Hepatocyte (in vitro differentiated cells): Measurements from ENCODE around the gene MAGI2. TPM values are rescaled to one million over a fixed set of nuclear protein-coding genes. Genes with fewer than 3 reads are reported as not detected.
A peak's percentile ranks its signal among the peaks of the same experiment; 100 is the strongest.

Experiments
- DNase-seq: peaks from one replicate; pipeline ENCODE4 v3.0.0-alpha.2; 2016; ENCODE audit warnings: low spot score
- H2AFZ ChIP-seq: fragments of 200-600 bp; sonication (generic); 2 replicates; pipeline ENCODE4 v1.6.0; 2016; ENCODE audit warnings: antibody characterized with exemption, mild to moderate bottlenecking
- H3K27ac ChIP-seq: fragments of 200-600 bp; sonication (generic); 2 replicates; pipeline ENCODE4 v1.5.1; 2016; ENCODE audit warnings: mild to moderate bottlenecking
- H3K27me3 ChIP-seq: fragments of 200-600 bp; sonication (generic); 2 replicates; pipeline ENCODE4 v1.6.1; 2016
- H3K36me3 ChIP-seq: fragments of 200-600 bp; sonication (generic); replicated peaks from 2 replicates; pipeline ENCODE4 v1.5.1; 2016; ENCODE audit warnings: low read depth; ENCODE audit not compliant: insufficient read depth
- H3K4me1 ChIP-seq: fragments of 200-600 bp; sonication (generic); 2 replicates; pipeline ENCODE4 v1.5.1; 2016; ENCODE audit warnings: mild to moderate bottlenecking, moderate library complexity; ENCODE audit not compliant: insufficient read depth
- H3K4me2 ChIP-seq: fragments of 200-600 bp; sonication (generic); 2 replicates; pipeline ENCODE4 v1.6.0; 2016
- H3K4me3 ChIP-seq: fragments of 200-600 bp; sonication (generic); 2 replicates; pipeline ENCODE4 v1.5.1; 2016; ENCODE audit warnings: mild to moderate bottlenecking
- H3K79me2 ChIP-seq: fragments of 200-600 bp; sonication (generic); 2 replicates; pipeline ENCODE4 v1.6.0; 2017; ENCODE audit warnings: mild to moderate bottlenecking
- H3K9me2 ChIP-seq: fragments of 200-600 bp; sonication (generic); replicated peaks from 2 replicates; pipeline ENCODE4 v1.6.0; 2017; ENCODE audit warnings: mild to moderate bottlenecking; ENCODE audit not compliant: insufficient read depth
- H3K9me3 ChIP-seq: fragments of 200-600 bp; sonication (generic); 2 replicates; pipeline ENCODE4 v1.5.1; 2016; ENCODE audit warnings: low read depth, mild to moderate bottlenecking
- H4K20me1 ChIP-seq: fragments of 200-600 bp; sonication (generic); 2 replicates; pipeline ENCODE4 v1.6.0; 2016; ENCODE audit warnings: mild to moderate bottlenecking; ENCODE audit not compliant: insufficient read depth, poor library complexity, severe bottlenecking
- CTCF ChIP-seq: fragments of 200-600 bp; sonication (generic); IDR thresholded peaks from 2 replicates; pipeline ENCODE4 v1.5.1; 2016; ENCODE audit warnings: antibody characterized with exemption, mild to moderate bottlenecking; ENCODE audit not compliant: poor library complexity
- EZH2 ChIP-seq: fragments of 200-600 bp; sonication (generic); IDR thresholded peaks from 2 replicates; pipeline ENCODE4 v1.6.1; 2016; ENCODE audit warnings: antibody characterized with exemption, mild to moderate bottlenecking, borderline replicate concordance
- EZH2phosphoT487 ChIP-seq: fragments of 200-600 bp; sonication (generic); IDR thresholded peaks from one replicate; pipeline ENCODE4 v1.6.1; 2018; ENCODE audit warnings: antibody characterized with exemption, mild to moderate bottlenecking, low read depth, moderate library complexity; ENCODE audit not compliant: unreplicated experiment, severe bottlenecking
- WGBS: methylation state at CpG from one replicate; pipeline ENCODE4 v1.1.6; 2016; ENCODE audit warnings: low lambda C conversion rate; ENCODE audit errors: missing lambda C conversion rate; 5-methylcytosine and 5-hydroxymethylcytosine counted together
- polyA plus RNA-seq: library from polyadenylated mRNA; unstranded; fragments of >200 nt; fragmentation: Nextera tagmentation; extraction: Ambion mirVana; gene quantifications from 2 replicates; pipeline ENCODE4 v1.2.1, GENCODE V29; 2016
- total RNA-seq: library from RNA; depleted of rRNA; stranded (reverse); fragments of >200 nt; gene quantifications from 2 replicates; pipeline ENCODE4 v1.2.3, GENCODE V29; 2014

MAGI2 gene
- total and polyA plus RNA-seq, 2 experiments from 2014 or later: 3.1 to 6.7 TPM

GRCh38 chr7:78487464-78487863 is 966.0 kb downstream of the MAGI2 start:
- H3K27ac ChIP-seq: no peak overlapping the region

GRCh38 chr7:78479348-78479747 is 974.1 kb downstream of the MAGI2 start:
- H3K4me2 ChIP-seq: no peak overlapping the region
- no peaks in the 10 kb centered on the region for H3K4me1 ChIP-seq
- no peaks in the 10 kb centered on the region for H4K20me1 ChIP-seq
- no peak overlapping the region for H3K27ac ChIP-seq
- H3K79me2 ChIP-seq: no peaks in the 10 kb centered on the region
- H3K27me3 ChIP-seq: no peaks in the 10 kb centered on the region
- TF ChIP-seq CTCF (no peak), EZH2 (no peak)
- no peak for DNase-seq
- WGBS: 91% methylated on average over 2 of the region's 2 CpGs
- H3K9me2 ChIP-seq: no peaks in the 10 kb centered on the region
- no peak overlapping the region for H3K4me3 ChIP-seq
- no peaks in the 10 kb centered on the region for H3K36me3 ChIP-seq
- no peaks in the 10 kb centered on the region for H3K9me3 ChIP-seq
- no peak overlapping the region for H2AFZ ChIP-seq

More at GRCh38 chr7:78487464-78487863, 966.0 kb downstream of the MAGI2 start:
- Histone ChIP-seq H4K20me1 (no peaks in the 10 kb centered on the region), H3K36me3 (no peaks in the 10 kb centered on the region), H3K9me2 (no peaks in the 10 kb centered on the region), H3K4me2 (peak overlapping the region; percentile 37), H3K4me3 (no peak overlapping the region), H2AFZ (no peak overlapping the region), H3K27me3 (no peaks in the 10 kb centered on the region), H3K4me1 (peaks cover 4% of the 10 kb centered on the region), H3K79me2 (no peaks in the 10 kb centered on the region), H3K9me3 (no peaks in the 10 kb centered on the region)
- DNase-seq: no peak
- WGBS: 55% methylated on average over 5 of the region's 5 CpGs
- TF ChIP-seq EZH2phosphoT487 (no peak), CTCF (no peak), EZH2 (no peak)

- no peak overlapping the region for H3K4me3 ChIP-seq
- H3K4me1 ChIP-seq: peaks cover 3% of the 10 kb centered on the region
- no peak for DNase-seq
- TF ChIP-seq EZH2phosphoT487 (no peak), EZH2 (no peak), CTCF (no peak)
- H3K27ac ChIP-seq: no peak overlapping the region
- H3K4me2 ChIP-seq: no peak overlapping the region
- no peaks in the 10 kb centered on the region for H3K9me2 ChIP-seq
- H3K79me2 ChIP-seq: no peaks in the 10 kb centered on the region
- H4K20me1 ChIP-seq: no peaks in the 10 kb centered on the region
- H3K27me3 ChIP-seq: no peaks in the 10 kb centered on the region
- no peaks in the 10 kb centered on the region for H3K9me3 ChIP-seq
- WGBS: 69% methylated on average over 2 of the region's 2 CpGs
- H2AFZ ChIP-seq: no peak overlapping the region
- H3K36me3 ChIP-seq: no peaks in the 10 kb centered on the region
Measured at GRCh38 chr7:78476851-78477405, 976.5 kb downstream of the MAGI2 start.

- peaks cover 3% of the 10 kb centered on the region for H3K4me1 ChIP-seq
- no peak overlapping the region for H3K27ac ChIP-seq
- H3K27me3 ChIP-seq: no peaks in the 10 kb centered on the region
- no peaks in the 10 kb centered on the region for H3K9me2 ChIP-seq
- no peak overlapping the region for H3K4me3 ChIP-seq
- H3K9me3 ChIP-seq: no peaks in the 10 kb centered on the region
- no peak overlapping the region for H2AFZ ChIP-seq
- DNase-seq: no peak
- no peaks in the 10 kb centered on the region for H3K79me2 ChIP-seq
- no peaks in the 10 kb centered on the region for H4K20me1 ChIP-seq
- no peak for TF ChIP-seq CTCF
- no peak for TF ChIP-seq EZH2
- TF ChIP-seq EZH2phosphoT487: no peak
- WGBS: 41% methylated on average over 5 of the region's 5 CpGs
- no peak overlapping the region for H3K4me2 ChIP-seq
- no peaks in the 10 kb centered on the region for H3K36me3 ChIP-seq
Measured at GRCh38 chr7:78473571-78474301, 979.7 kb downstream of the MAGI2 start.
